Fibroblast of lung (primary cell): ENCODE measurements around the gene NLGN1. TPM values are rescaled to one million over a fixed set of nuclear protein-coding genes. Genes with fewer than 3 reads are reported as not detected.

Experiments
- DNase-seq, 2 donors: peaks; one replicate each; pipeline versions ENCODE4 v3.0.0 to v3.0.0-alpha.2; 2010; ENCODE audit warnings: low read depth in 2 of 2
- H2AFZ ChIP-seq: 2 replicates; pipeline ENCODE4 v1.5.1; 2012; ENCODE audit warnings: low read length, control low read depth, inconsistent platforms
- H3K27ac ChIP-seq: 2 replicates; pipeline ENCODE4 v1.5.1; 2011; ENCODE audit warnings: low read length, control low read depth; ENCODE audit not compliant: insufficient read depth
- H3K27me3 ChIP-seq: 2 replicates; pipeline ENCODE4 v1.5.1; 2011; ENCODE audit warnings: mild to moderate bottlenecking, low read length; ENCODE audit not compliant: control insufficient read depth, insufficient read depth
- H3K36me3 ChIP-seq: 2 replicates; pipeline ENCODE4 v1.5.1; 2011; ENCODE audit warnings: low read length; ENCODE audit not compliant: control insufficient read depth, insufficient read depth
- H3K4me1 ChIP-seq: 2 replicates; pipeline ENCODE4 v1.5.1; 2011; ENCODE audit warnings: low read length; ENCODE audit not compliant: control insufficient read depth, insufficient read depth; ENCODE audit errors: extremely low read depth
- H3K4me2 ChIP-seq: 2 replicates; pipeline ENCODE4 v1.5.1; 2011; ENCODE audit warnings: low read length, control low read depth; ENCODE audit not compliant: insufficient read depth; ENCODE audit errors: extremely low read depth
- H3K4me3 ChIP-seq, 4 experiments: fragments of 200-600 bp in 1 of 4; sonication (generic) in 1 of 4; replicated peaks in 1 of 4; 2 replicates each; pipeline ENCODE4 v1.5.1; 2011 to 2016; ENCODE audit warnings: low read length in 4 of 4, low read depth in 3 of 4, mild to moderate bottlenecking in 3 of 4, control low read depth in 2 of 4, inconsistent platforms in 1 of 4, mixed read lengths in 1 of 4; ENCODE audit not compliant: insufficient read depth in 1 of 4; ENCODE audit errors: control extremely low read depth in 1 of 4
- H3K79me2 ChIP-seq: 2 replicates; pipeline ENCODE4 v1.5.1; 2012; ENCODE audit warnings: mild to moderate bottlenecking, low read length, inconsistent platforms; ENCODE audit not compliant: control insufficient read depth, insufficient read depth
- H3K9ac ChIP-seq: 2 replicates; pipeline ENCODE4 v1.5.1; 2011; ENCODE audit warnings: mild to moderate bottlenecking, low read length, control low read depth; ENCODE audit not compliant: insufficient read depth
- H3K9me3 ChIP-seq: 2 replicates; pipeline ENCODE4 v1.5.1; 2012; ENCODE audit warnings: low read depth, low read length; ENCODE audit not compliant: control insufficient read depth, insufficient read depth
- H4K20me1 ChIP-seq: 2 replicates; pipeline ENCODE4 v1.5.1; 2011; ENCODE audit warnings: low read length; ENCODE audit not compliant: control insufficient read depth, insufficient read depth; ENCODE audit errors: extremely low read depth
- CTCF ChIP-seq, 2 donors: IDR thresholded peaks in 1 of 2; conservative IDR thresholded peaks in 1 of 2; 1 replicate in 1 of 2; 2 replicates in 1 of 2; pipeline ENCODE4 v1.5.1; 2011 to 2012; ENCODE audit warnings: low read length in 2 of 2, control low read depth in 1 of 2, inconsistent platforms in 1 of 2, low read depth in 1 of 2, mild to moderate bottlenecking in 1 of 2
- EZH2 ChIP-seq: IDR thresholded peaks from 2 replicates; pipeline ENCODE4 v1.5.1; 2012; ENCODE audit warnings: low read length, control low read depth, mild to moderate bottlenecking; ENCODE audit errors: missing control alignments
- polyA plus RNA-seq, 2 donors: library from polyadenylated mRNA; depleted of rRNA in 1 of 2; stranded (reverse) in 1 of 2; unstranded in 1 of 2; fragments of >200 nt; gene quantifications; 2 replicates each; pipeline ENCODE4 v1.2.1, GENCODE V29; 2011 to 2012; ENCODE audit warnings: missing spikeins in 1 of 2
- total RNA-seq: library from RNA; depleted of rRNA; stranded (reverse); fragments of >200 nt; gene quantifications from 2 replicates; pipeline ENCODE4 v1.2.1, GENCODE V29; 2014

The NLGN1 gene
- total and polyA plus RNA-seq, 2 donors (not counting 1 experiment from before 2014, with no cell fraction given), result 0.61 to 2.1 TPM

GRCh38 chr3:173416070-173416469 is 18.5 kb downstream of the NLGN1 start:
- Histone ChIP-seq H3K27me3 (no peaks in the 10 kb centered on the region), H3K36me3 (no peaks in the 10 kb centered on the region), H3K4me3 (no peak overlapping the region), H3K27ac (no peak overlapping the region), H4K20me1 (no peaks in the 10 kb centered on the region), H2AFZ (no peak overlapping the region), H3K79me2 (no peaks in the 10 kb centered on the region), H3K9me3 (no peaks in the 10 kb centered on the region), H3K4me1 (no peaks in the 10 kb centered on the region), H3K9ac (no peak overlapping the region), H3K4me2 (no peak overlapping the region)
- TF ChIP-seq EZH2 (no peak), CTCF (conservative IDR thresholded peaks at IDR 0.05 in 1 of 2, IDR thresholded peaks at IDR 0.05 in 1 of 2; ENCODE audit: low read depth in 1 of 2, low read length in 2 of 2) (no peak)
- no peak for DNase-seq

GRCh38 chr3:173429076-173429475 is 31.5 kb downstream of the NLGN1 start:
- no peaks in the 10 kb centered on the region for H4K20me1 ChIP-seq
- H3K9me3 ChIP-seq, result no peaks in the 10 kb centered on the region
- no peaks in the 10 kb centered on the region for H3K27me3 ChIP-seq
- no peak for DNase-seq
- H3K36me3 ChIP-seq, result no peaks in the 10 kb centered on the region
- H3K79me2 ChIP-seq, result no peaks in the 10 kb centered on the region
- TF ChIP-seq EZH2 (no peak), CTCF (conservative IDR thresholded peaks at IDR 0.05 in 1 of 2, IDR thresholded peaks at IDR 0.05 in 1 of 2; ENCODE audit: low read depth in 1 of 2, low read length in 2 of 2) (no peak)
- no peaks in the 10 kb centered on the region for H3K4me1 ChIP-seq
- H2AFZ ChIP-seq, result no peak overlapping the region
- H3K27ac ChIP-seq, result no peak overlapping the region
- H3K4me3 ChIP-seq, result no peak overlapping the region
- no peak overlapping the region for H3K9ac ChIP-seq
- no peak overlapping the region for H3K4me2 ChIP-seq

GRCh38 chr3:173429527-173429926 is 32.0 kb downstream of the NLGN1 start:
- H4K20me1 ChIP-seq, result no peaks in the 10 kb centered on the region
- H3K79me2 ChIP-seq, result no peaks in the 10 kb centered on the region
- DNase-seq, result no peak

More at GRCh38 chr3:173429527-173429926, 32.0 kb downstream of the NLGN1 start:
- Histone ChIP-seq H3K4me3 (no peak overlapping the region), H3K27me3 (no peaks in the 10 kb centered on the region), H3K36me3 (no peaks in the 10 kb centered on the region), H3K9me3 (no peaks in the 10 kb centered on the region), H3K9ac (no peak overlapping the region), H3K4me2 (no peak overlapping the region), H2AFZ (no peak overlapping the region), H3K4me1 (no peaks in the 10 kb centered on the region), H3K27ac (no peak overlapping the region)
- TF ChIP-seq CTCF (conservative IDR thresholded peaks at IDR 0.05 in 1 of 2, IDR thresholded peaks at IDR 0.05 in 1 of 2; ENCODE audit: low read depth in 1 of 2, low read length in 2 of 2) (no peak), EZH2 (no peak)
